Loucy (cell line): Measurements from ENCODE around the gene NF1.
A peak's percentile ranks its signal among the peaks of the same experiment; 100 is the strongest.
"Not testable (repeated sequence)": the region's sequence is repeated elsewhere in the genome, so short reads cannot be mapped to it uniquely, and the experiment has no call there.

Source experiments
- H2AFZ ChIP-seq: fragments of 200-600 bp; sonication (generic); 2 replicates; pipeline ENCODE4 v1.6.0; 2016; ENCODE audit warnings: antibody characterized with exemption, mild to moderate bottlenecking, low read length, moderate library complexity
- H3F3A ChIP-seq: fragments of 200-600 bp; 2 replicates; pipeline ENCODE4 v1.6.0; 2016; ENCODE audit warnings: antibody characterized with exemption, low read depth, mild to moderate bottlenecking
- H3K27me3 ChIP-seq: fragments of 200-600 bp; sonication (generic); 2 replicates; pipeline ENCODE4 v1.6.1; 2014; ENCODE audit warnings: low read length, mild to moderate bottlenecking; ENCODE audit not compliant: insufficient read depth, poor library complexity, severe bottlenecking
- H3K36me3 ChIP-seq: fragments of 200-600 bp; sonication (generic); 2 replicates; pipeline ENCODE4 v1.6.1; 2016; ENCODE audit warnings: low read length; ENCODE audit not compliant: insufficient read depth
- H3K4me1 ChIP-seq: fragments of 200-600 bp; sonication (generic); 2 replicates; pipeline ENCODE4 v1.5.1; 2014; ENCODE audit warnings: low read length, mild to moderate bottlenecking; ENCODE audit not compliant: insufficient read depth, poor library complexity, severe bottlenecking
- H3K4me2 ChIP-seq: fragments of 200-600 bp; sonication (generic); 2 replicates; pipeline ENCODE4 v1.6.0; 2014; ENCODE audit warnings: antibody characterized with exemption, low read length, low read depth, mild to moderate bottlenecking; ENCODE audit not compliant: poor library complexity, severe bottlenecking
- H3K4me3 ChIP-seq: fragments of 200-600 bp; sonication (generic); 2 replicates; pipeline ENCODE4 v1.5.1; 2014; ENCODE audit warnings: low read length, mild to moderate bottlenecking, mixed read lengths; ENCODE audit not compliant: poor library complexity, severe bottlenecking
- H3K79me2 ChIP-seq: fragments of 200-600 bp; sonication (generic); 2 replicates; pipeline ENCODE4 v1.6.1; 2014; ENCODE audit warnings: low read length; ENCODE audit not compliant: insufficient read depth
- H3K9ac ChIP-seq: fragments of 200-600 bp; sonication (generic); 2 replicates; pipeline ENCODE4 v1.6.0; 2014; ENCODE audit warnings: mild to moderate bottlenecking, low read depth, low read length, moderate library complexity; ENCODE audit not compliant: poor library complexity, severe bottlenecking
- H3K9me2 ChIP-seq: fragments of 200-600 bp; sonication (generic); replicated peaks from 2 replicates; pipeline ENCODE4 v1.6.1; 2016; ENCODE audit warnings: low read depth, low read length, mixed read lengths
- H3K9me3 ChIP-seq: fragments of 200-600 bp; sonication (generic); 2 replicates; pipeline ENCODE4 v1.6.1; 2014; ENCODE audit warnings: mild to moderate bottlenecking, antibody characterized with exemption, low read length, low read depth; ENCODE audit not compliant: insufficient read depth
- H4K20me1 ChIP-seq: fragments of 200-600 bp; sonication (generic); 2 replicates; pipeline ENCODE4 v1.6.0; 2014; ENCODE audit warnings: antibody characterized with exemption, low read length, mild to moderate bottlenecking; ENCODE audit not compliant: insufficient read depth, poor library complexity, severe bottlenecking
- EZH2phosphoT487 ChIP-seq: fragments of 200-600 bp; IDR thresholded peaks from 2 replicates; pipeline ENCODE4 v1.6.1; 2018; ENCODE audit warnings: antibody characterized with exemption, mild to moderate bottlenecking, moderate library complexity, borderline replicate concordance
- TF ChIP-seq, protein P1 (sequence below): fragments of 200-600 bp; sonication (generic); conservative IDR thresholded peaks from 2 replicates; pipeline ENCODE4 v1.5.1; 2014; ENCODE audit warnings: mild to moderate bottlenecking, antibody characterized with exemption, low read length

The NF1 gene

DNA sequence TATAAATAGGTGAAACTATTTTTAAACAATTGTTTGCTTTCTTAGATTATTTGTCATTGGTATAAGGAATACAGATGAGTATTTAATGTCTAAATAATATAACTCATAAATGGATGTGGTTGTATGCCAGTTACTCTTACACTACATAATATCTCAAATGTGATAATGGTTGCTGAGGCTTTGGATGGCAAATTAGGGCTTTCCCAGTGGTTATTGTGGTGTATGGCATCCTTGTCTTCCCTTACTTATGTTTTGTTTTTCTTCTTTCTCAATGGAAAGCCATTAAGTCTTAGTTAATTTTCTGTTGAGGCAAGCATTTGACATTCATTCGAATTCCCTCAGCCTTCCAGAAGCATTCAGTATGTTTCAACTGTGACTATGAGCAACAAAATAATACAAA, 191.8 kb downstream of the NF1 start:
- H3K9ac ChIP-seq = no peak overlapping the region
- no peak overlapping the region for H3K4me3 ChIP-seq
- H3K27me3 ChIP-seq = no peaks in the 10 kb centered on the region
- H3F3A ChIP-seq = 0 out of 2 replicates have a peak, but pooled peaks cover 3% of the 10 kb centered on the region
- no peaks in the 10 kb centered on the region for H3K9me3 ChIP-seq
- H3K4me2 ChIP-seq = no peak overlapping the region
- H2AFZ ChIP-seq = no peak overlapping the region
- no peaks in the 10 kb centered on the region for H3K9me2 ChIP-seq
- no peaks in the 10 kb centered on the region for H3K36me3 ChIP-seq
- no peaks in the 10 kb centered on the region for H4K20me1 ChIP-seq
- TF ChIP-seq EZH2phosphoT487 = no peak
- TF ChIP-seq, protein P1, sequence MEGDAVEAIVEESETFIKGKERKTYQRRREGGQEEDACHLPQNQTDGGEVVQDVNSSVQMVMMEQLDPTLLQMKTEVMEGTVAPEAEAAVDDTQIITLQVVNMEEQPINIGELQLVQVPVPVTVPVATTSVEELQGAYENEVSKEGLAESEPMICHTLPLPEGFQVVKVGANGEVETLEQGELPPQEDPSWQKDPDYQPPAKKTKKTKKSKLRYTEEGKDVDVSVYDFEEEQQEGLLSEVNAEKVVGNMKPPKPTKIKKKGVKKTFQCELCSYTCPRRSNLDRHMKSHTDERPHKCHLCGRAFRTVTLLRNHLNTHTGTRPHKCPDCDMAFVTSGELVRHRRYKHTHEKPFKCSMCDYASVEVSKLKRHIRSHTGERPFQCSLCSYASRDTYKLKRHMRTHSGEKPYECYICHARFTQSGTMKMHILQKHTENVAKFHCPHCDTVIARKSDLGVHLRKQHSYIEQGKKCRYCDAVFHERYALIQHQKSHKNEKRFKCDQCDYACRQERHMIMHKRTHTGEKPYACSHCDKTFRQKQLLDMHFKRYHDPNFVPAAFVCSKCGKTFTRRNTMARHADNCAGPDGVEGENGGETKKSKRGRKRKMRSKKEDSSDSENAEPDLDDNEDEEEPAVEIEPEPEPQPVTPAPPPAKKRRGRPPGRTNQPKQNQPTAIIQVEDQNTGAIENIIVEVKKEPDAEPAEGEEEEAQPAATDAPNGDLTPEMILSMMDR = no peak; the same call in 1 of the 2 replicates
- peaks cover 16% of the 10 kb centered on the region for H3K4me1 ChIP-seq
- no peaks in the 10 kb centered on the region for H3K79me2 ChIP-seq

DNA sequence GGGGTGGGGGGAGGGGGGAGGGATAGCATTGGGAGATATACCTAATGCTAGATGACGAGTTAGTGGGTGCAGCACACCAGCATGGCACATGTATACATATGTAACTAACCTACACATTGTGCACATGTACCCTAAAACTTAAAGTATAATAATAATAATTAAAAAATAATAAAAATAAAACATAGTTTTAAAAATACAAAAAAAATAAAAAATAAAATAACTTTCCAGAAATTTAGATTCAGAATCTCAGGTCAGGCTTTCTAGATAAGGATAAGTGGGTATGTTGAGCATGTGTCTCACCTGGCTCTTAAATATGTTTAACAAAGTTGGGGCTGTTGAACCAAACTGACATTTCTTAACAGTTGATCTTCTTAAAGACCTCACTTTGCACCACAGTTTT, 193.2 kb downstream of the NF1 start:
- not testable (repeated sequence) for H3F3A ChIP-seq

DNA sequence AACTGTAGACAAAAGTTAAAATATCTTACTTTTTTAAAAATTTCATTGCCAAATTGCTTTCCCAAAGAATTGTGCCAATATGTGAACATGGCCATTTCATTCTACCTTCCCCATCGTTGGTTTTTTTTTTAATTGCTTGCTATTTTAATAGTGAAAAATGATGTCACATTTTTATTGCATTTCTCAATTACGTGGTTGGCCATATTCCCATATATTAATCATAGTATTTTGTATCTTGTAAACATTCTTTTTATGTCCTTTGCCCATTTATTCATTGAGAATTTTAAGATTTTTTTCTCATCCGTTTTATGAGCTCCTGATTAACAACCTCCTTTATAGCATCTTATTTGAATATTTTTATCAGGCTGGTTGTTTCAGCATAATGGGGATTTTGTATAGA, 195.0 kb downstream of the NF1 start:
- H3K9me2 ChIP-seq = no peaks in the 10 kb centered on the region
- TF ChIP-seq EZH2phosphoT487 = no peak
- TF ChIP-seq, protein P1 = no peak
- H3K79me2 ChIP-seq = no peaks in the 10 kb centered on the region
- H3K36me3 ChIP-seq = no peaks in the 10 kb centered on the region
- peak overlapping the region; percentile 27; the same call in 1 of the 2 replicates for H2AFZ ChIP-seq
- H3F3A ChIP-seq = 0 out of 2 replicates have a peak, but pooled peaks cover 3% of the 10 kb centered on the region
- no peaks in the 10 kb centered on the region for H4K20me1 ChIP-seq
- H3K27me3 ChIP-seq = no peaks in the 10 kb centered on the region
- H3K9me3 ChIP-seq = no peaks in the 10 kb centered on the region
- peak overlapping the region; percentile 42 for H3K9ac ChIP-seq
- H3K4me3 ChIP-seq = peak overlapping the region; percentile 35
- H3K4me1 ChIP-seq = peaks cover 16% of the 10 kb centered on the region
- peak overlapping the region; percentile 55 for H3K4me2 ChIP-seq

More for the DNA sequence above, 193.2 kb downstream of the NF1 start:
- H3K4me1 ChIP-seq = peaks cover 16% of the 10 kb centered on the region
- H4K20me1 ChIP-seq, H2AFZ ChIP-seq, H3K36me3 ChIP-seq, H3K9me3 ChIP-seq, H3K27me3 ChIP-seq, H3K4me3 ChIP-seq, H3K9me2 ChIP-seq, H3K9ac ChIP-seq, H3K4me2 ChIP-seq, H3K79me2 ChIP-seq: not testable (repeated sequence)

DNA sequence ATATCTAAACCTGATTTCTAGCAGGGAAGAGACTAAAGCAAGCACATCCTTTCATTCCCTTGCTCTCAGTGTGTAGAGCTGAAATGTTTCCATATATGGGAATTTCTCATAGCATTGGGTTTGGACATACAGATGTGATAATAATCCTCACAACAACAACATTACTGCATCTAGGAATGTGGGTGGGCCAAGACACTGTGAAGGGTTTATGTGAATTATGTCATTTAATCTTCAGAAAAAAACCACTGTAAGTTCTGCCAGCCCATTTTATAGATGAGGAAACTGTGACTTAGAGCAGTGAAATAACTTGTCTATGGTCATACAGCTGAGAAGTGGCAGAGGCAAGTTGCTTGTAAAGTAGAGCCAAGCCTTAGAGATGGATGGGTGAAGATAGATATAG, 197.0 kb downstream of the NF1 start:
- Histone ChIP-seq H2AFZ (no peak overlapping the region), H3K79me2 (no peaks in the 10 kb centered on the region), H4K20me1 (no peaks in the 10 kb centered on the region), H3K36me3 (no peaks in the 10 kb centered on the region), H3K27me3 (no peaks in the 10 kb centered on the region), H3K9me2 (no peaks in the 10 kb centered on the region), H3K9me3 (no peaks in the 10 kb centered on the region), H3K4me3 (no peak overlapping the region), H3F3A (0 out of 2 replicates have a peak, but pooled peaks cover 3% of the 10 kb centered on the region), H3K4me2 (no peak overlapping the region), H3K9ac (no peak overlapping the region), H3K4me1 (peaks cover 16% of the 10 kb centered on the region)
- TF ChIP-seq EZH2phosphoT487 = no peak
- TF ChIP-seq, protein P1 = no peak
